Inferior parietal cortex (tissue), 1 donor: ENCODE data around the gene ULK4.
"Not testable (repeated sequence)": the region's sequence is repeated elsewhere in the genome, so short reads cannot be mapped to it uniquely, and the experiment has no call there.

ENCODE experiments used
- DNase-seq: peaks from one replicate; pipeline ENCODE4 v3.0.0-alpha.2; 2016; ENCODE audit errors: extremely low spot score

Gene ULK4

GRCh38 chr3:41448396-41448795, 513.5 kb downstream of the ULK4 start:
- DNase-seq, result no peak

- DNase-seq, result no peak
These were observed 514.2 kb downstream of the ULK4 start for GRCh38 chr3:41447701-41448100.

- DNase-seq, result not testable (repeated sequence)
These were observed 515.6 kb downstream of the ULK4 start for GRCh38 chr3:41446316-41446715.

GRCh38 chr3:41441568-41441967, 520.3 kb downstream of the ULK4 start:
- no peak for DNase-seq

- DNase-seq, result no peak
These were observed 520.8 kb downstream of the ULK4 start for GRCh38 chr3:41441139-41441538.

- no peak for DNase-seq
These were observed 524.9 kb downstream of the ULK4 start for GRCh38 chr3:41436983-41437382.

- no peak for DNase-seq
These were observed 527.1 kb downstream of the ULK4 start for GRCh38 chr3:41434781-41435180.

- no peak for DNase-seq
These were observed 530.5 kb downstream of the ULK4 start for GRCh38 chr3:41431386-41431785.

GRCh38 chr3:41430886-41431285, 531.0 kb downstream of the ULK4 start:
- no peak for DNase-seq

- DNase-seq, result no peak
These were observed 531.5 kb downstream of the ULK4 start for GRCh38 chr3:41430391-41430790.

- no peak for DNase-seq
These were observed 535.4 kb downstream of the ULK4 start for GRCh38 chr3:41426485-41426884.

- no peak for DNase-seq
These were observed 537.2 kb downstream of the ULK4 start for GRCh38 chr3:41424543-41425300.

GRCh38 chr3:41419809-41420208, 542.1 kb downstream of the ULK4 start:
- no peak for DNase-seq

- no peak for DNase-seq
These were observed 542.8 kb downstream of the ULK4 start for GRCh38 chr3:41418961-41419691.

GRCh38 chr3:41417574-41417973, 544.3 kb downstream of the ULK4 start:
- DNase-seq, result no peak

GRCh38 chr3:41411065-41411464, 550.8 kb downstream of the ULK4 start:
- no peak for DNase-seq

GRCh38 chr3:41405466-41405865, 556.4 kb downstream of the ULK4 start:
- DNase-seq, result no peak

- no peak for DNase-seq
These were observed 557.3 kb downstream of the ULK4 start for GRCh38 chr3:41404582-41404981.

GRCh38 chr3:41394896-41395295, 567.0 kb downstream of the ULK4 start:
- DNase-seq, result no peak

GRCh38 chr3:41370765-41371535, 591.0 kb downstream of the ULK4 start:
- DNase-seq, result not testable (repeated sequence)

GRCh38 chr3:41370307-41370706, 591.6 kb downstream of the ULK4 start:
- no peak for DNase-seq

- DNase-seq, result no peak
These were observed 592.1 kb downstream of the ULK4 start for GRCh38 chr3:41369838-41370237.

- DNase-seq, result no peak
These were observed 595.9 kb downstream of the ULK4 start for GRCh38 chr3:41365973-41366372.
